Frontal cortex (tissue), 4 donors: ENCODE measurements around the gene SLC16A6. TPM values are rescaled to one million over a fixed set of nuclear protein-coding genes. Genes with fewer than 3 reads are reported as not detected.
A peak's percentile ranks its signal among the peaks of the same experiment; 100 is the strongest.
"Not testable (repeated sequence)": the region's sequence is repeated elsewhere in the genome, so short reads cannot be mapped to it uniquely, and the experiment has no call there.

ENCODE experiments used
- DNase-seq, 2 donors: peaks; one replicate each; pipeline ENCODE4 v3.0.0; 2012; ENCODE audit warnings: low spot score in 2 of 2
- FAIRE-seq: peaks from 2 replicates; lab custom pipeline; 2012; peaks lifted over from hg19 to GRCh38; lab: Jason Lieb, UNC
- total RNA-seq: library from RNA; depleted of rRNA; stranded (reverse); fragments of >200 nt; gene quantifications from one replicate; pipeline ENCODE4 v1.2.3, GENCODE V29; 2014
- donor health status: control.
- donor health status: control.
- donor health status: control.

Gene SLC16A6, protein sequence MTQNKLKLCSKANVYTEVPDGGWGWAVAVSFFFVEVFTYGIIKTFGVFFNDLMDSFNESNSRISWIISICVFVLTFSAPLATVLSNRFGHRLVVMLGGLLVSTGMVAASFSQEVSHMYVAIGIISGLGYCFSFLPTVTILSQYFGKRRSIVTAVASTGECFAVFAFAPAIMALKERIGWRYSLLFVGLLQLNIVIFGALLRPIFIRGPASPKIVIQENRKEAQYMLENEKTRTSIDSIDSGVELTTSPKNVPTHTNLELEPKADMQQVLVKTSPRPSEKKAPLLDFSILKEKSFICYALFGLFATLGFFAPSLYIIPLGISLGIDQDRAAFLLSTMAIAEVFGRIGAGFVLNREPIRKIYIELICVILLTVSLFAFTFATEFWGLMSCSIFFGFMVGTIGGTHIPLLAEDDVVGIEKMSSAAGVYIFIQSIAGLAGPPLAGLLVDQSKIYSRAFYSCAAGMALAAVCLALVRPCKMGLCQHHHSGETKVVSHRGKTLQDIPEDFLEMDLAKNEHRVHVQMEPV
- total RNA-seq = 1.2 TPM

DNA sequence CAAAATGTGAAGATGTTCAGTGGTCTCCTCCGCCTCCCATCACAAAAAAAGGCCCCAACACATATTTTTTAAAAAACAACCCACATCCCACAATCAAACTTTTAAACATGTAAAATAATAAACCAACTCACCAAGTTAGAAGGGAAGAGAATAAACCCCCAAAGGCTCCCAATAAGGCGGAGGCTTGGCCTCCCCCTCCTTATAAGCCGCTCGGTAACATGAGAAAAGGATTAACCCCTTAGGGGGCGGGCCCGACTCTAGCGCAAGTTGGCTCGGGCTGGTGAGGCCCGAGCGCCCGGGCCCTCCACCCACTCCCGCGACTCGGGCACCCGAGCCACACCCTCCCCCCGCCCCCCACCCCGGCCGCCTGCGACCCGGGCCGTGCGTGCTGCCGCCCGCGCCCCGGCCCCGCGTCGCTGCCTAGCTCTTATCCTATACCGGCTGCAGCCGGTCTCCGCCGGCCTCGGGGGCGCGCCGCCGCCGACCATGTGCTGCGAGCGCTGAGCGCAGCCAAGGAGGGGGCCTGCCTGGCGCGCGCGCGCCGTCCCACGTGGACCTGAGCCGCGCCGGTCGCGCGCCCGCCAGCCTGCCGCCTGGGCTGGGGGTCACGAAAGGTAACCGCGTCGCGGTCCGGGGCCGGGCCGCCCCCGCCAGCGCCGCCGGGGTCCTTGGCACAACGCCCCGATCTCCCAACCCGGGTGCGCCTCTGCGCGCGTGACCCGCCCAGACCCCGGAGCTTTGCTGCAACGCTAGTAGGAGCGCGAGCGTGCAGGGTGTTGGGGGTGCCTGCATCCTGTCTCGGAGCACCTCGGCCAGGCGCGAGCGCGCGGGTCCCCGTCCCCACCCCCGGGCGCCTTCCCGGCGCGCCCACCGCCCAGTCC, at the start of gene SLC16A6, which contains the start of gene ARSG:
Gene SLC16A6 (minus strand): TSS at position 173 of the 881 bp plus-strand sequence. CDS start 12,807 bp downstream, outside the sequence.
Gene ARSG (plus strand): TSS at position 541 of the 881 bp plus-strand sequence. CDS start 15,999 bp downstream, outside the sequence.
- FAIRE-seq (no peak), DNase-seq (peak; percentile 76 to 79)

DNA sequence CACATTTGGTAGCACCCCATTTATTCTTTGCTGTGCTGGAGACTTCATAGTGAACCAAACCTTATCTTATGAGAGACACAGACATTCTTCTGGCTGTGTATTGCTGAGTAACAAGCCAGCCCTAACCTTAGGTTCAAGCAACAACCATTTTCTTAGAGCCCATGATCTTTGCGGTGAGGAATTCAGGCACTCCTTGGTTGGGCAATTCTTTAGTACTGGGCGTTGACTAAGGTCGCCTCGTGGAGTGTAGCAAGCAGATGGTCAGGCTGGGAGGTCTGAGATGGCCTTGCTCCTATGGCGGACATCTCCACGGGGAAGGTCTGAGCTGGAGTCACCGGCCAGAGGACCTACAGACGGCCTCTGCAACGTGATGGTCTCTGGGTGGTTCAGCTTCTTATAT, 43.5 kb upstream of the SLC16A6 start:
- no peak for DNase-seq
- no peak for FAIRE-seq

DNA sequence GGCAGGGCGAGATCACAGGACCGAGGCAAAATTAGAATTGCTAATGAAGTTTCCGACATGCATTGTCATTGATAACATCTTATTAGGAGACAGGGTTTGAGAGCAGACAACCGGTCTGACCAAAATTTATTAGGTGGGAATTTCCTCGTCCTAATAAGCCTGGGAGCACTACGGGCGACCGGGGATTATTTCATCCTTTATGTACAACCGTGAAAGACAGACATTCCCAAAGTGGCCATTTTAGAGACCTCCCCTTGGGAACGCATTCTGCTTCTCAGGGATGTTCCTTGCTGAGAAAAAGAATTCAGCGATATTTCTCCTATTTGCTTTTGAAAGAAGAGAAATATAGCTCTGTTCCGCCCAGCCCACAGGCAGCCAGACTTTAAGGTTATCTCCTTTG, 41.0 kb upstream of the SLC16A6 start:
- FAIRE-seq, DNase-seq: not testable (repeated sequence)

DNA sequence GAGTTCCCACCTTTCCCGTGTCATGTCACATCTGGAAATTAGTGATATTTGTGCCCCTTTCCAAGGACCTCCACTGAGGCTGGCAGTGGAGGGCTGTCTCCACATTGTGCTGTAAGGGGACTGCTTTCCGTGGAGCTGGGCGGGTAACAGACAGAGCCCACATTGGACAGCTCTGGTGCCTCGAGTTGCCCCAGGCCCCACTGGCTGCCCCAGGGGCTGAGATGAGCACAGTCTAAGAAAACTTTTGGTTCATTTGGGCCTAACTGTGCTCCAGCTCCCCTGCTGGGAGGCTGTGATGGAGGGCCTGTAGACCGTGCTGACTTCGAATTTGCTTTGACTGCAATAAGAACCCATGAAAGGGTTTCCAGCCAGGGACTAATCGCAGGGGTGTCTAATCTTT, 38.4 kb upstream of the SLC16A6 start:
- no peak for FAIRE-seq
- DNase-seq = no peak

DNA sequence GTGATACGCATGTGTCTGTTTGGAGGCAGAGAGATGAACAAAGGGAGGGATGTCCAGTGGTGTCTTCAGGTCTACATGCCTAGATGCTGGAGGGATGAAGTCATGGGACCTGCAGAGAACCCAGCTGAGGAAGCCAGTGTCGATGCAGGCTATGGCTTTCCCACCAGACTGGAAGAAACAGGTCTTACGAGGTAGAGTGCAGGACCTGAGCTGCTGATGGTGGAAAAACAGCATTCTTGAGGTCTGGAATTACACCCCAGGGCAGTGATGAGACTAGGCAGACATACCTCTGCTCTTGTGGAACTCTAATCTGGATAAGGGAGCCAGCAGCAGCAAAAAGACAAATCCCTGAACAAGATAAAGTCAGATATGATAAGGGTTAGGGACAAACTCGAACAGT, 37.7 kb upstream of the SLC16A6 start:
- FAIRE-seq = no peak
- no peak for DNase-seq

DNA sequence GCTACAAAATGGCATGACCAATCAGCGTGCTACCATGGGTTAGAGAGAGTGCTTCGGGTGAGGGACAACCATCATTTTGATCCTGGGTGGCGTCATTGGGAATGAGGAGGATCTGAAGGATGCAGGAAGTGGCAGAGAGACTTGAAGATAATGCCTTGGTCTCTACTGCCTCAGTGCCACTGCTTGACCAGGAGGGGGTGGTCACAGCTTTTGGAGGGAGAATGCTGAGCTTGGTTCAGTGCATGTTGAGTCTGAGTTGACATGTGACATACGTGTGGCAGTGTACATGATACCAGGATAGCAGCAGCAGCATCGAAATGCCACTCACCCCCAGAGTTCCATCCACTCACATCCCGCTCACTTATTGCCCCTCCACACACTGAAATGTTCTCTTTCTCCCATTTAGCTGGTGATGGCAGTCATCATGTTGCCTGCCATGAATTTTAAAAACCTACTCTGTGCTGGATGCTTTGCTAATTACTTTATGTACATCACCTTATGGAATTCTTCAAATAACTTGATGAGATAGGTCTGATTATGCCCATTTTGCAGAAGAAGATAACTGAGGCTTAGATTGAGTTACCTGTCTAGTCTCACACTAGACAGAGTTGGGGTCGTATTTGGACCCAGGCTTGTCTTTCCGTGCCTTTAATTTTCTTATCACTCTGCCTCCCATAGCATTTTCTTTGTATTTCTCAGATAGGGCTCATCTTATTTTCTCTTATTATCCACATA, 37.1 kb upstream of the SLC16A6 start:
- DNase-seq (no peak), FAIRE-seq (no peak)

DNA sequence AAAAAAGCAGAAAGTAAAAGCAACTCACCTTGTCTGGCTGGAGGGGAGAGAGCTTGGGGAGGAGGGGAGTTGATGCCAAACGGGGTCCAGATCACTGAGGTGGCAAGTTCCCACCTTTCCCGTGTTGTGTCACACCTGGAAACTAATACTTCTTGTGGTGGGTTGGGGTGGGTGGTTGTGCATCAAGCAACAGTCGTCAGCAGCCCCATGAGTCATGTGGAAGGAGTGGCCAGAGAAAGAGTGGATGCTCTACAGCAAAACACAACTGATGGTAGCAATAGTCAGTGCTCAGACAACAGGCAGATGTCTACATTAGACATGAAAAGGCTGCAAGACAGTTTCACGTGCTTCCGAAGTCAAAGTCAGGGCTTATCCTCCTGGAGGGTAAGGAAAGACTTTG, 35.8 kb upstream of the SLC16A6 start:
- no peak for DNase-seq
- no peak for FAIRE-seq

DNA sequence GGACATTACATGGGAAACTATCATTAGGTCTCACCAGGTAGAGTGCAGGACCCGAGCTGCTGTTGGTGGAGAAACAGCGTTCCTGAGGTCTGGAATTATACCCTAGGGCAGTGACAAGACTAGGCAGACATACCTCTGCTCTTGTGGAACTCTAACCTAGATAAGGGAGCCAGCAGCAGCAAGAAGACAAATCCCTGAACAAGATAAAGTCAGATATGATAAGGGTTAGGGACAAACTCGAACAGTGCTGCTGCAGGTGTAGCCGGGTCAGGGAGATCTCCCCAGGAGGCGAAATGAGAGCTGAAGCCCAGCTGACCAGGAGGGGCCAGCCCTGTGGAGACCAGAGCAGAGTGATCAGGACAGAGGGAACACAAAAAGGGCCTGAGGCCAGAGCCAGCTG, 35.0 kb upstream of the SLC16A6 start:
- no peak for DNase-seq
- FAIRE-seq = no peak

DNA sequence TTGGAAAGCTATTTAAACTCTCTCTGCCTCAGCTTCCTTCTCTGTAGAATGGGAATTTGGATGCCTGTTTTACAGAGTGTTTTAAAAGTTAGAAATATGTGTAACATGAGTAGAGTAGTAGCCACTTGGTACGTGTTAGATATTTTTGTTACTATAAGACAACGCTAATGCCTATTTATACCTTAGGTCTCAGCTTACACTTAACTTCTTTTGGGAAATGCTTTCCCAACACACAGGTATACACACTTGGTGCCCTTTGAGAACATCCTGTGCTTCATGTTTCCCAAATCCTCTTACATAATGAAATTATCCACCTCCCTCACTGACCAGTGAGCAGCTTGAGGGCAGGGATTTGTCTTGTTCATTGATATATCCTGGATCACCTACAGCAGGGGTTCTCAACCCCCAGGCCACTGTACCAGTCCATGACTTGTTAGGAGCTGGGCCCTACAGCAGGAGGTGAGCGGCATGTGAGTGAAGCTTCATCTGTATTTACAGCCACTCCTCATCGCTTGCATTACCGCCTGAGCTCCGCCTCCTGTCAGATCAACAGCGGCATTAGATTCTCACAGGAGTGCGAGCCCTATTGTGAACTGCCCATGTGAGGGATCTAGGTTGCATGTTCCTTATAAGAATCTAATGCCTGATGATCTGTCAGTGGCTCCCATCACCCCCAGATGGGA, 33.9 kb upstream of the SLC16A6 start:
- FAIRE-seq (no peak), DNase-seq (no peak)

DNA sequence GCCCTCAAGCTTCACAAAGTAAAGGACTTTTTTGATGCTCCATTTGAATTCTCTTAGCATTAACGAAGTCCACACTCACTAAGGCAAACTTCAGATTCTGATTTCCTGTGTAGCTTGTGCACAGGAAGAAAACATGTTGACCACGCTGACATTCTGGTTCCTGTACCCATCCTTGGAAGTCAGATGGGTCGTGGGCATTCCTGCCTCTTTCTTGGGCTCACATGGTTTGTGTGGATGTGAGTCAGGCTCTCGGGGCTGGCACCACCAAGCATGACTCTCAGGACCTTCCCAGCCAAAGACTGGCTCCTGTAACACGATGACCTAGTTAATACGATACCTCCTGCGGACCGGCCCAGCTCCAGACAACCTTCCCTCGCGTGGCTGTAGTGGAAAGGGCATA, 33.2 kb upstream of the SLC16A6 start:
- FAIRE-seq (no peak), DNase-seq (no peak)

DNA sequence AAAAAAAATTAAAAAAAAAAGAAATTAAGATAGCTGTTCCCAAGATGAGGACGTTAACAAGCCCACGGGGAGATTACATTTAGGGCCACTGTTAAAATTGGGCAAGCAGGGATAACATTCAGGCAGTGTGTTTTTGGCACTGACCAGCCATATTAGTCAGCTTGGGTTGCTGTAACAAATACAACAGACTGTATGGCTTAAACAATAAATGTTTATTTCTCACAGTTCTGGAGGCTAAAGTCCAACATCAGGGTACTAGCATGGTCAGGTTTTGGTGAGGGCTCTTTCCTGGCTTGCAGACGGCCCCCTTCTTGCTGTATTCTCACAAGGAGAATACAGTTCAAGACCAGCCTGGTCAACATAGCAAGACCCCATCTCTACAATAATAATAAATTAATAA, 31.7 kb upstream of the SLC16A6 start:
- FAIRE-seq = no peak

DNA sequence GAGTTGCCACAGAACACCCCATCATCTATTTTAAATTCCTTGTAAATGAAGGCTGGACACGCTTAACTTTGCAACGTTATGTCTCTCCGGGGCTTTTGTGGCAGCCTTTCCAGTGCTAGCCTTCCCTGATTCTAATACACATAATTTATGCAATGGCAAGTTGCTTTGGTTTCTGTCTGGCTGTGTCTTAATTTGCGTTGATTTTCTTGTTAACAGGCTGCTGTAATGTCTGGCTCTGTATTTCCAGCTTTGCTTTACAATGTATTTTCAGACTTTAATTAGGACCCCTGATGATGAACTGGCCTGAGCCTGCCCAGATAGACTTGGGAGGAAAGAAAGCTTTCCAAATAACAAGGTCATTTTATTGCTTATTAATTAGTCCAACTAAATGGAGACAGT, 30.6 kb upstream of the SLC16A6 start:
- FAIRE-seq (no peak), DNase-seq (no peak)

More for the DNA sequence above, 31.7 kb upstream of the SLC16A6 start:
- no peak for DNase-seq

DNA sequence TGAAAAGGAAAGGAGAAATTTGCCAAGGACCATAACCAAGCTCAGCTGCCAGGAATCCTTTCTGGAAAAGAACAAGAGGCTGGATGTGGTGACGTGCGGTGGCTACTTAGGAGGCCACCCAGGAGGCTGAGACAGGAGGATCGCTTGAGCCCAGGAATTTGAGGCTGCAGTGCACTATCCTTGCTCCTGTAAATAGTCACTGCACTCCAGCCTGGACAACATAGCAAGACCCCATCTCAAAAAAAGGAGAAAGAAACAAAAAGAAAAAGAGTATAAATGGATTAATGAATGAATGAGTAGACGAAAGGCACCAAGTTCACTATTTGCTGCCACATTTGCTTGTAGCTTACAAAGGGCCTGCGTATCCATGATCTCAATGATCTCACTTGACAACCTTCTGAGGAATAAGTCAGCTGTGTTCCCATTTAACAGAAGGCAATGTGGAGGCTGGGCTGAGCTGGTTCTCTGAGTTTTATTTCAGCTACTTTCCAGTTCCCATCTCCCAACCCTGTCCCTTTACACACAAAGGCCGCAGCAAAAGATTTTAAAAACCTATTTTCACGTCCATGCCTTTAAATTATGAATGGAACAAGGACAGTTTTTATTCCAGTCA, 30.1 kb upstream of the SLC16A6 start:
- DNase-seq (no peak), FAIRE-seq (no peak)

DNA sequence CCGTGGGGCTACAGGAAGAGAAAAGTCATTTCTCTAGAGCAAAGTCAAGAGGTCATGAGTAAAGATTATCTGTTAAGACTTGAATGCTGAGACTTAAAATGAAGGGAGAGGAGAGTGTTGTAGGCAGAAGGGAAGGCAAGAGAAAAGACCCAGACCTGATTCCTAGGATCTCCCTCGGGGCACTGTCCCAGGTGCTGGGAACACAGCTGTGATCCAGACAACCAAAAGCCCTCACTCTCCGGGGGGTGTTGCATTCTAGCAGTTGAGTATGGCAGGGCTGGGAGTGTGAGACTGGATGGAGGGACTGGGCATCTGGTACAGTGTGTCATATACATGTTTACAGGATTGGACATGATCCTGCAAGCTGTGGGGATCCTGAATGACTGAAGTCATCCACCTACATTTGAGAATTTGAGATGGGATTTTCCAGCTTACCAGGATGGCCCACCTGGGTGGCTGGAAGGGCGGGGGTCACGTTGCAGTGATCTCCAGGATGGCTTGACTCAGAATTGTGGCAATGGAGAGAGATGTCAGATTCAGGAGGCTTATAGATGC, 29.5 kb upstream of the SLC16A6 start:
- DNase-seq = no peak
- no peak for FAIRE-seq

DNA sequence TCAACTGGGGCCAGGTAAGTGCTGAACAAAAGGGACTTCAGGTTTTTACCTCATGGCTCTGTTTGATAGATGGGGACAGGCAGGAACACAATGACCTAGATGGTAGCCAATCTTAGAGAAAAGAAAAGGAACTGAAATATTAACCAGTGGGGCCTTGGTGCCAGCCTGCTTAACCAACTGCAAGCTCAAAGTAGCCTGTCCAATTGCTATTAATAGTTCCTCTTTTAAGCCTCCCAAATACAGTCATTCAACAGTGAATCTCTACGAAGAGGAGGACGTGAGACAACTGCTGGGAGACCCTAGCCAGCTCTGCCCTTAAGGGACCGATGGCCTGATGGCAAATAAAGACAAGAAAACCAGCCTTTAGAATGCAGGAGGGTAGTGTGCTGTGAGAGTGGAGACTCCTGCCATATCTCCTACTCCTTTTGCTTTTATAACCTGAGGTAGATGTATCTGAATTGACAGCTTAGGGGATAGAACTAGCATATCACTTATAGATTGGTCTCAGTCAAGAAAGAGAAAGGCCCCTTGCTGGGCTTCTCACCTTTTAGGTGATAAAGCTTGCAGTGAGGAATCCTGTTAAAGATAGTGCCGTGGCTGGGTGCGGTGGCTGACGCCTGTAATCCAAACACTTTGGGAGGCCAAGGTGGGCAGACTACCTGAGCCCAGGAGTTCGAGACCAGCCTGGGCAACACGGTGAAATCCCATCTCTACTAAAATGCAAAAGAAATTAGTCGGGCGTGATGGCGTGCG, 28.7 kb upstream of the SLC16A6 start:
- DNase-seq = no peak
- FAIRE-seq = no peak

DNA sequence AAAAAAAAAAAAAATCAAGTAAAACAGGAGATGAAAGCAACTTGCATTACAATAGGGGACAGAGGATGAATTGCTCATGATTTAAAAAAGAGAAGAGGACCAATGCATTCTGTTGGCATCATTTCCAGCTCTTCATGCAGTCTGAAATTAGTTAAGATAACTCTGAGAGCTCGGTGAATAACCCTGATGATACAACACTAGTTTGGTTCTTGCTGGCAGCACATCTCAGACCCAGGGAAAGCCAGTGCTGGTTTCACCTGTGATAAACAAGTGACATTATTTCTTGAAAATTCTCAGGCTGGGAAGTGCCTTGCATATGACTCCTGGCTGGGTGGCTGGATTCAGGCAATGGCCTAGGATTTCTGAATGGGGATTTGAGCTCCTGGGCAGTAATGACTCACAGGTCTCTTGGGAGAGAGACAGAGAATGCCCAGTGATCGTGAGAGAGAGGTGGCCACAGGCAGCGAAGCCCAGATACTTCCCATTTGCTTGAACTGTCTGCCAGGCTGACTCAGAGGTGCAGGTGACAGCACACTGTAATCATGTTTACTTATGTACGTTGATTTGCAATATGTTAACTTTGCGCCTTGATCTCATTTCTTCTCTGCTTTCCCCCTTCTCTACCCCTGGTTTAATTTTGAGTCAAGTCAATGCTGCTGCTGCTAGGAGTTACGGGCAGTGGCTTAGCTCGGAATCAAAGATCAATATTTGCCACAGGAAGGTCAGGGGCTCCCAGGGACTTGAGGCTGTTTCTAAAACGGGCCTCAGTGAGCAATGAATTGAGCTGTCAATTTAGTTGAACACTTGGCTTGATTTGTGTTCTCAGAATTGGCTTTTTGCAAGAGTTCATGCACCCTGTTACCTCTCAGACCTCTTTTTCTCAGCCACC, 27.4 kb upstream of the SLC16A6 start:
- DNase-seq (no peak), FAIRE-seq (no peak)

DNA sequence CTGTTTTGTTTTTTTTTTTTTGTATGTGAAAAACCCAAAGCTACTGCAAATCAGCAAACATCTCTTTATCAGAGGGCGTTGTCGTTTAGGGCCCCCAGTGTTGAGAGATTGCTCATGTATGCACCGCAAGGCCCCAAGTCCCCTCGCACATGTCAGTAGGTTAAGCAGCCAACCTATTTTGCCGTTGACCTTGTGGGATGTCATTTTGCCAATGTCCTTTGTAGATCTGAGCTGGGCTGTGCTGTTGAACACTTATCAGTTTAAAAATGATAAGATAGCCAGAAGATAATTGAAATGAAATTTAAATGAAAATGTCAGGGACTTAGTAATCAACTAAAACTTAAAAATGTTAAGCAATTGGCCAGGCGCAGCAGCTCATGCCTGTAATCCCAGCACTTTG, 26.5 kb upstream of the SLC16A6 start:
- DNase-seq (no peak), FAIRE-seq (no peak)
